GM23338 (cell line): ENCODE data around the gene PIM3. TPM values are rescaled to one million over a fixed set of nuclear protein-coding genes. Genes with fewer than 3 reads are reported as not detected.

Source experiments
- ATAC-seq: fragments of 200-7000 bp; cut with Tn5 transposase; 3 replicates; pipeline ENCODE4 v1.9.1; 2020
- DNase-seq: peaks from one replicate; pipeline ENCODE4 v3.0.0-alpha.2; 2015; ENCODE audit warnings: low spot score
- H2AFZ ChIP-seq: fragments of 200-600 bp; sonication (generic); 2 replicates; pipeline ENCODE4 v1.8.0; 2016; ENCODE audit warnings: antibody characterized with exemption, mild to moderate bottlenecking, moderate library complexity
- H3F3A ChIP-seq: fragments of 200-600 bp; sonication (generic); replicated peaks from 2 replicates; pipeline ENCODE4 v1.8.0; 2017; ENCODE audit warnings: antibody characterized with exemption, mixed run types, low read depth
- H3K27ac ChIP-seq: fragments of 200-600 bp; sonication (generic); 2 replicates; pipeline ENCODE4 v1.6.1; 2016; ENCODE audit warnings: low read depth
- H3K27me3 ChIP-seq: fragments of 200-600 bp; sonication (generic); 2 replicates; pipeline ENCODE4 v1.8.0; 2016; ENCODE audit warnings: mild to moderate bottlenecking, mixed run types, moderate library complexity; ENCODE audit not compliant: insufficient read depth
- H3K36me3 ChIP-seq: fragments of 200-600 bp; sonication (generic); 2 replicates; pipeline ENCODE4 v1.8.0; 2016; ENCODE audit warnings: mild to moderate bottlenecking; ENCODE audit not compliant: insufficient read depth
- H3K4me1 ChIP-seq: fragments of 200-600 bp; sonication (generic); 2 replicates; pipeline ENCODE4 v1.8.0; 2016; ENCODE audit warnings: mild to moderate bottlenecking, moderate library complexity; ENCODE audit not compliant: insufficient read depth
- H3K4me2 ChIP-seq: fragments of 200-600 bp; sonication (generic); 2 replicates; pipeline ENCODE4 v1.7.1; 2017; ENCODE audit warnings: mixed run types
- H3K4me3 ChIP-seq: fragments of 200-600 bp; sonication (generic); 2 replicates; pipeline ENCODE4 v1.6.1; 2016; ENCODE audit warnings: mixed run types
- H3K79me2 ChIP-seq: fragments of 200-600 bp; sonication (generic); replicated peaks from 2 replicates; pipeline ENCODE4 v1.8.0; 2017; ENCODE audit warnings: mild to moderate bottlenecking; ENCODE audit not compliant: insufficient read depth
- H3K9me2 ChIP-seq: fragments of 200-600 bp; sonication (generic); 2 replicates; pipeline ENCODE4 v1.8.0; 2017; ENCODE audit not compliant: insufficient read depth
- H4K20me1 ChIP-seq: fragments of 200-600 bp; sonication (generic); replicated peaks from 2 replicates; pipeline ENCODE4 v1.8.0; 2017; ENCODE audit warnings: mild to moderate bottlenecking; ENCODE audit not compliant: insufficient read depth
- H3K27ac Mint-ChIP-seq: 2 replicates; pipeline ENCODE4 v1.8.0; 2020; ENCODE audit warnings: inconsistent platforms, mild to moderate bottlenecking, moderate library complexity, mixed read lengths
- H3K27me3 Mint-ChIP-seq: 3 replicates; pipeline ENCODE4 v1.8.0; 2022; ENCODE audit warnings: low read depth, mild to moderate bottlenecking, moderate library complexity, mixed read lengths, inconsistent platforms; ENCODE audit not compliant: insufficient read depth, poor library complexity
- H3K36me3 Mint-ChIP-seq: 3 replicates; pipeline ENCODE4 v1.8.0; 2021; ENCODE audit warnings: low read depth, mild to moderate bottlenecking, inconsistent platforms, moderate library complexity, mixed read lengths
- H3K4me1 Mint-ChIP-seq: 3 replicates; pipeline ENCODE4 v1.8.0; 2020; ENCODE audit warnings: mild to moderate bottlenecking, inconsistent platforms, mixed read lengths
- H3K4me3 Mint-ChIP-seq: 3 replicates; pipeline ENCODE4 v1.8.0; 2021; ENCODE audit warnings: moderate library complexity, mild to moderate bottlenecking, inconsistent platforms, mixed read lengths
- H3K9me3 Mint-ChIP-seq: 3 replicates; pipeline ENCODE4 v1.8.0; 2020; ENCODE audit warnings: moderate library complexity, mild to moderate bottlenecking, inconsistent platforms, mixed read lengths
- CREB1 ChIP-seq: fragments of 250-450 bp; sonication (Bioruptor Pico); IDR thresholded peaks from 2 replicates; pipeline ENCODE4 v1.5.0; 2020; ENCODE audit warnings: low read depth, mild to moderate bottlenecking, moderate library complexity
- CTCF ChIP-seq, 2 experiments: fragments of 200-600 bp in 1 of 2; sonication (generic) in 1 of 2; conservative IDR thresholded peaks; 2 replicates each; pipeline versions ENCODE4 v1.5.1 to v1.6.1; 2016 to 2017; ENCODE audit warnings: antibody characterized with exemption in 2 of 2, low read depth in 2 of 2, mild to moderate bottlenecking in 2 of 2, moderate library complexity in 1 of 2
- ETS1 ChIP-seq: IDR thresholded peaks from 2 replicates; pipeline ENCODE4 v1.6.1; 2016; ENCODE audit warnings: antibody characterized with exemption
- EZH2 ChIP-seq: fragments of 200-600 bp; sonication (generic); IDR thresholded peaks from one replicate; pipeline ENCODE4 v1.8.0; 2017; ENCODE audit warnings: antibody characterized with exemption, mild to moderate bottlenecking, low read depth; ENCODE audit not compliant: unreplicated experiment
- EZH2phosphoT487 ChIP-seq: fragments of 200-600 bp; sonication (generic); IDR thresholded peaks from one replicate; pipeline ENCODE4 v1.8.1; 2018; ENCODE audit warnings: antibody characterized with exemption; ENCODE audit not compliant: unreplicated experiment
- JUNB ChIP-seq: IDR thresholded peaks from one replicate; pipeline ENCODE4 v1.6.1; 2016; ENCODE audit warnings: antibody characterized with exemption; ENCODE audit not compliant: unreplicated experiment
- NANOG ChIP-seq: IDR thresholded peaks from 2 replicates; pipeline ENCODE4 v1.6.1; 2016; ENCODE audit warnings: antibody characterized with exemption, borderline replicate concordance
- POLR2AphosphoS5 ChIP-seq: IDR thresholded peaks from 2 replicates; pipeline ENCODE4 v1.6.1; 2016; ENCODE audit warnings: antibody characterized with exemption, low read depth
- REST ChIP-seq: IDR thresholded peaks from one replicate; pipeline ENCODE4 v1.6.1; 2018; ENCODE audit warnings: antibody characterized with exemption; ENCODE audit not compliant: unreplicated experiment
- STAT1 ChIP-seq: IDR thresholded peaks from one replicate; pipeline ENCODE4 v1.6.1; 2016; ENCODE audit warnings: antibody characterized with exemption; ENCODE audit not compliant: unreplicated experiment
- ZNF114 ChIP-seq: fragments of 250-450 bp; sonication (Bioruptor Pico); IDR thresholded peaks from 2 replicates; pipeline ENCODE4 v1.5.0; 2020; ENCODE audit warnings: mild to moderate bottlenecking, moderate library complexity
- ZNF331 ChIP-seq: fragments of 250-450 bp; sonication (Bioruptor Pico); IDR thresholded peaks from 2 replicates; pipeline ENCODE4 v1.5.0; 2020; ENCODE audit warnings: low read depth, mild to moderate bottlenecking, moderate library complexity
- polyA plus RNA-seq: library from polyadenylated mRNA; unstranded; fragments of >200 nt; fragmentation: Nextera tagmentation; extraction: Ambion mirVana; gene quantifications from 2 replicates; pipeline ENCODE4 v1.2.1, GENCODE V29; 2016
- total RNA-seq: library from RNA; depleted of rRNA; stranded (reverse); fragments of >200 nt; shearing (Covaris generic); gene quantifications from 2 replicates; pipeline ENCODE4 v1.2.3, GENCODE V29; 2014
- TF ChIP-seq, protein P1 (sequence below): fragments of 250-450 bp; sonication (Bioruptor Pico); IDR thresholded peaks from 2 replicates; pipeline ENCODE4 v1.5.0; 2020; ENCODE audit warnings: mild to moderate bottlenecking, moderate library complexity

PIM3 gene
- total and polyA plus RNA-seq, 2 experiments from 2014 or later = 17.7 to 37.3 TPM

GRCh38 chr22:49933236-49934159 lies 27.1 kb upstream of the PIM3 start:
- Mint-ChIP-seq H3K27me3 (peaks cover 15% of the 10 kb centered on the region), H3K4me1 (peaks cover 5% of the 10 kb centered on the region; the same call in 2 of the 3 replicates), H3K27ac (no peak overlapping the region), H3K4me3 (no peak overlapping the region), H3K9me3 (no peaks in the 10 kb centered on the region), H3K36me3 (no peaks in the 10 kb centered on the region)
- H3K9me2 ChIP-seq = no peaks in the 10 kb centered on the region
- no peak overlapping the region for H3K4me2 ChIP-seq
- peaks cover 9% of the 10 kb centered on the region for H3K27me3 ChIP-seq
- ATAC-seq = no peak
- H3K36me3 ChIP-seq = no peaks in the 10 kb centered on the region
- no peak for DNase-seq
- no peak for TF ChIP-seq ZNF114
- TF ChIP-seq, protein P1, sequence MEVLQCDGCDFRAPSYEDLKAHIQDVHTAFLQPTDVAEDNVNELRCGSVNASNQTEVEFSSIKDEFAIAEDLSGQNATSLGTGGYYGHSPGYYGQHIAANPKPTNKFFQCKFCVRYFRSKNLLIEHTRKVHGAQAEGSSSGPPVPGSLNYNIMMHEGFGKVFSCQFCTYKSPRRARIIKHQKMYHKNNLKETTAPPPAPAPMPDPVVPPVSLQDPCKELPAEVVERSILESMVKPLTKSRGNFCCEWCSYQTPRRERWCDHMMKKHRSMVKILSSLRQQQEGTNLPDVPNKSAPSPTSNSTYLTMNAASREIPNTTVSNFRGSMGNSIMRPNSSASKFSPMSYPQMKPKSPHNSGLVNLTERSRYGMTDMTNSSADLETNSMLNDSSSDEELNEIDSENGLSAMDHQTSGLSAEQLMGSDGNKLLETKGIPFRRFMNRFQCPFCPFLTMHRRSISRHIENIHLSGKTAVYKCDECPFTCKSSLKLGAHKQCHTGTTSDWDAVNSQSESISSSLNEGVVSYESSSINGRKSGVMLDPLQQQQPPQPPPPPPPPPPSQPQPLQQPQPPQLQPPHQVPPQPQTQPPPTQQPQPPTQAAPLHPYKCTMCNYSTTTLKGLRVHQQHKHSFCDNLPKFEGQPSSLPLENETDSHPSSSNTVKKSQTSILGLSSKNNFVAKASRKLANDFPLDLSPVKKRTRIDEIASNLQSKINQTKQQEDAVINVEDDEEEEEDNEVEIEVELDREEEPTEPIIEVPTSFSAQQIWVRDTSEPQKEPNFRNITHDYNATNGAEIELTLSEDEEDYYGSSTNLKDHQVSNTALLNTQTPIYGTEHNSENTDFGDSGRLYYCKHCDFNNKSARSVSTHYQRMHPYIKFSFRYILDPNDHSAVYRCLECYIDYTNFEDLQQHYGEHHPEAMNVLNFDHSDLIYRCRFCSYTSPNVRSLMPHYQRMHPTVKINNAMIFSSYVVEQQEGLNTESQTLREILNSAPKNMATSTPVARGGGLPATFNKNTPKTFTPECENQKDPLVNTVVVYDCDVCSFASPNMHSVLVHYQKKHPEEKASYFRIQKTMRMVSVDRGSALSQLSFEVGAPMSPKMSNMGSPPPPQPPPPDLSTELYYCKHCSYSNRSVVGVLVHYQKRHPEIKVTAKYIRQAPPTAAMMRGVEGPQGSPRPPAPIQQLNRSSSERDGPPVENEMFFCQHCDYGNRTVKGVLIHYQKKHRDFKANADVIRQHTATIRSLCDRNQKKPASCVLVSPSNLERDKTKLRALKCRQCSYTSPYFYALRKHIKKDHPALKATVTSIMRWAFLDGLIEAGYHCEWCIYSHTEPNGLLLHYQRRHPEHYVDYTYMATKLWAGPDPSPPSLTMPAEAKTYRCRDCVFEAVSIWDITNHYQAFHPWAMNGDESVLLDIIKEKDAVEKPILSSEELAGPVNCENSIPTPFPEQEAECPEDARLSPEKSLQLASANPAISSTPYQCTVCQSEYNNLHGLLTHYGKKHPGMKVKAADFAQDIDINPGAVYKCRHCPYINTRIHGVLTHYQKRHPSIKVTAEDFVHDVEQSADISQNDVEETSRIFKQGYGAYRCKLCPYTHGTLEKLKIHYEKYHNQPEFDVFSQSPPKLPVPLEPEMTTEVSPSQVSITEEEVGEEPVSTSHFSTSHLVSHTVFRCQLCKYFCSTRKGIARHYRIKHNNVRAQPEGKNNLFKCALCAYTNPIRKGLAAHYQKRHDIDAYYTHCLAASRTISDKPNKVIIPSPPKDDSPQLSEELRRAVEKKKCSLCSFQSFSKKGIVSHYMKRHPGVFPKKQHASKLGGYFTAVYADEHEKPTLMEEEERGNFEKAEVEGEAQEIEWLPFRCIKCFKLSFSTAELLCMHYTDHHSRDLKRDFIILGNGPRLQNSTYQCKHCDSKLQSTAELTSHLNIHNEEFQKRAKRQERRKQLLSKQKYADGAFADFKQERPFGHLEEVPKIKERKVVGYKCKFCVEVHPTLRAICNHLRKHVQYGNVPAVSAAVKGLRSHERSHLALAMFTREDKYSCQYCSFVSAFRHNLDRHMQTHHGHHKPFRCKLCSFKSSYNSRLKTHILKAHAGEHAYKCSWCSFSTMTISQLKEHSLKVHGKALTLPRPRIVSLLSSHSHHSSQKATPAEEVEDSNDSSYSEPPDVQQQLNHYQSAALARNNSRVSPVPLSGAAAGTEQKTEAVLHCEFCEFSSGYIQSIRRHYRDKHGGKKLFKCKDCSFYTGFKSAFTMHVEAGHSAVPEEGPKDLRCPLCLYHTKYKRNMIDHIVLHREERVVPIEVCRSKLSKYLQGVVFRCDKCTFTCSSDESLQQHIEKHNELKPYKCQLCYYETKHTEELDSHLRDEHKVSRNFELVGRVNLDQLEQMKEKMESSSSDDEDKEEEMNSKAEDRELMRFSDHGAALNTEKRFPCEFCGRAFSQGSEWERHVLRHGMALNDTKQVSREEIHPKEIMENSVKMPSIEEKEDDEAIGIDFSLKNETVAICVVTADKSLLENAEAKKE (CRISPR knock-in tag) = no peak
- TF ChIP-seq CREB1 (CRISPR knock-in tag) = no peak
- no peak for TF ChIP-seq JUNB
- TF ChIP-seq STAT1 = no peak
- no peak for TF ChIP-seq POLR2AphosphoS5
- no peak for TF ChIP-seq CTCF (conservative IDR thresholded peaks at IDR 0.05; ENCODE audit: low read depth in 2 of 2)
- TF ChIP-seq ZNF331 (CRISPR knock-in tag) = no peak
- TF ChIP-seq ETS1 = no peak
- TF ChIP-seq REST = no peak
- no peak for TF ChIP-seq EZH2
- TF ChIP-seq NANOG = no peak
- no peak for TF ChIP-seq EZH2phosphoT487
- no peak overlapping the region for H3K4me3 ChIP-seq
- no peak overlapping the region for H3K27ac ChIP-seq
- no peak overlapping the region for H2AFZ ChIP-seq
- peaks cover 10% of the 10 kb centered on the region; the same call in 1 of the 2 replicates for H3K4me1 ChIP-seq
- H3F3A ChIP-seq = no peaks in the 10 kb centered on the region
- H3K79me2 ChIP-seq = no peaks in the 10 kb centered on the region
- H4K20me1 ChIP-seq = no peaks in the 10 kb centered on the region
